ENCODE results near the gene DLG4. TPM values are rescaled to one million over a fixed set of nuclear protein-coding genes. Genes with fewer than 3 reads are reported as not detected.

The DLG4 gene
- total RNA-seq, 2 experiments from 2014 or later: 10.2 to 11.0 TPM

DNA sequence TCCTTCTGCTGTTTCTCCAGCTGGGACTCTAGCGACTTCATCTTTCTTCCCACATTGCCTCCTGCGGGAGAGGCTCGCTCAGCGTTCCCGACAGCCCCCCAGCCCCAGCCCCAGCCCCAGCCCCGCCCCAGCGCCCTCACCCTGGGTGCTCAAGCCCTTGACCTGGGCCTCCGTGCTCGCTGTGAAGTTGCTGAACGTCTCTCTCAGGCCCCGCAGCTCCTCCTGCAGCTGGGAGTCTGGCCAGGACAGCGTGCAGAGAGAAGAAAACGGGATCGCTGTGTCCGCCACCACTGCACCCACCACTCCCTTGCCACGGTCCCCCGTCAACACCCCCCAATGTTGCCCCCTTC lies 42.8 kb downstream of the DLG4 start:
- Mint-ChIP-seq H3K4me3 (no peak overlapping the region), H3K36me3 (ENCODE audit: low read depth) (no peaks in the 10 kb centered on the region), H3K4me1 (ENCODE audit: low read depth) (peaks cover 14% of the 10 kb centered on the region), H3K27me3 (no peaks in the 10 kb centered on the region), H3K9me3 (no peaks in the 10 kb centered on the region), H3K27ac (no peak overlapping the region)
- no peaks in the 10 kb centered on the region for H3K9me3 ChIP-seq (ENCODE audit: control insufficient read depth in 1 of 2, insufficient read depth in 1 of 2, low read length in 2 of 2)
- H3K4me1 ChIP-seq (ENCODE audit: insufficient read depth, low read length): peaks cover 30% of the 10 kb centered on the region
- TF ChIP-seq CTCF (IDR thresholded peaks at IDR 0.05): no peak
- ChIA-PET POLR2A (interaction anchor here (0.7 to 1.4 kb wide), 4 partner anchors 9 to 510 kb away, joined by 3 to 5 read pairs (median 4); partner anchors contain the start of genes SLC16A13 and TP53), CTCF (interaction anchor here (1.0 to 1.5 kb wide), 17 partner anchors 11 to 160 kb away, joined by 3 to 12 read pairs (median 4); partner anchors contain the start of genes ACAP1, SLC16A11 and SLC16A13)
- intact Hi-C loops (cut with DNase I, micrococcal nuclease): loop anchor here (1.0 to 2.0 kb wide), 2 partner anchors 125 to 130 kb away; no protein-coding TSS in a partner anchor
- H3K27ac ChIP-seq (ENCODE audit: low read depth in 1 of 2, low read length in 2 of 2): no peak overlapping the region
- H3K27me3 ChIP-seq (ENCODE audit: control insufficient read depth in 1 of 2, insufficient read depth in 2 of 2, low read length in 2 of 2): peaks cover 8 to 29% of the 10 kb centered on the region in 2 experiments
- DNase-seq (no peak), ATAC-seq (ENCODE audit: poor library complexity) (no peak)
- no peak overlapping the region for H3K4me3 ChIP-seq (ENCODE audit: low read length)
- H3K36me3 ChIP-seq (ENCODE audit: insufficient read depth, low read length): no peaks in the 10 kb centered on the region

DNA sequence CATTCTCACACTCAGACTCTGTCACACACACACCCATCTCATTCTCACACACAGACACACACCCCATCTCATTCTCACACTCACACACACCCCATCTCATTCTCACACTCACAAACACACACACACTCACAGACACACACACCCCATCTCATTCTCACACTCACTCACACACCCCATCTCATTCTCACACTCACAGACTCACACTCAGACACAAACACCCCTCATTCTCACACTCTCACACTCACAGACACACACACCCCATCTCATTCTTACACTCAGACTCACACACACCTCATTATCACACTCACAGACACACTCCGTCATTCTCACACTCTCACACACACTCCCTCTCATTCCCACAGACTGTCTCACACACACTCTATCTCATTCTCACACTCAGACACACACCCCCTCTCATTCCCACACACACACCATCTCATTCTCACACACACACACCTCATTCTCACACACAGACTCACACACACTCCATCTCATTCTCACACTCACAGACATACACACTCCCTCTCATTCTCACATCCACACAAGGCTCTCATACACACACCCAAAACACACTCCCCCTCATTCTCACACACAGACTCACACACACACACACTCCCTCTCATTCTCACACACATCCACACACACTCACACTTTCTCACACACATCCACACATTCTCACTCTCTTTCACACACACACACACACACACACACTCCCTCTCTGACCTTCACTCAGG lies 43.4 kb downstream of the DLG4 start:
- intact Hi-C loops (cut with DNase I, micrococcal nuclease): loop anchor here in 1 of 2 experiments (2.0 kb wide), 1 partner anchor 129 kb away; no protein-coding TSS in a partner anchor
- no peaks in the 10 kb centered on the region for H3K36me3 Mint-ChIP-seq (ENCODE audit: low read depth)
- H3K4me1 Mint-ChIP-seq (ENCODE audit: low read depth): peaks cover 14% of the 10 kb centered on the region
- ATAC-seq (ENCODE audit: poor library complexity): no peak
- TF ChIP-seq CTCF (IDR thresholded peaks at IDR 0.05): no peak
- no peaks in the 10 kb centered on the region for H3K36me3 ChIP-seq (ENCODE audit: insufficient read depth, low read length)
- POLR2A ChIA-PET: no interaction called here
- no peak overlapping the region for H3K27ac ChIP-seq (ENCODE audit: low read depth in 1 of 2, low read length in 2 of 2)
- no peak overlapping the region for H3K4me3 ChIP-seq (ENCODE audit: low read length)
- H3K4me1 ChIP-seq (ENCODE audit: insufficient read depth, low read length): peaks cover 30% of the 10 kb centered on the region
- no peaks in the 10 kb centered on the region for H3K27me3 Mint-ChIP-seq
- peaks cover 8 to 29% of the 10 kb centered on the region in 2 experiments for H3K27me3 ChIP-seq (ENCODE audit: control insufficient read depth in 1 of 2, insufficient read depth in 2 of 2, low read length in 2 of 2)
- H3K27ac Mint-ChIP-seq: no peak overlapping the region
- H3K4me3 Mint-ChIP-seq: no peak overlapping the region
- no peak for DNase-seq
- H3K9me3 ChIP-seq (ENCODE audit: control insufficient read depth in 1 of 2, insufficient read depth in 1 of 2, low read length in 2 of 2): no peaks in the 10 kb centered on the region
- CTCF ChIA-PET: interaction anchor here (1.4 to 1.5 kb wide), 2 partner anchors 39 to 45 kb away, joined by 7 to 8 read pairs; no protein-coding TSS in a partner anchor
- H3K9me3 Mint-ChIP-seq: no peaks in the 10 kb centered on the region

DNA sequence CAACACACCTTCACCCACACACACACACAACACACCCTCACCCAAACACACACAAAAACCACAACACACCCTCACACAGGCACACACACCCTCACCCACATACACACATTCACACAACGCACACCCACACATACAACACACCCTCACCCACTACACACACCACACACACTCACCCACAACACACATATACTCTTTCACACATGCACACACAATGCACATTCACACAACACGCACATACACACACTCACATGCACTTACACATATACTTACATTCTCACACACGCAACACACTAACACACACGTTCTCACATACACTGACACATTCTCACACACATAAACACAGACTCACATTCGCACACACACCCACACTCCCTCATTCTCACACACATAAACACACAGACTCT lies 44.3 kb downstream of the DLG4 start:
- Histone ChIP-seq H3K9me3 (ENCODE audit: control insufficient read depth in 1 of 2, insufficient read depth in 1 of 2, low read length in 2 of 2) (peaks cover under 1 to 4% of the 10 kb centered on the region in 2 experiments), H3K27ac (ENCODE audit: low read depth in 1 of 2, low read length in 2 of 2) (no peak overlapping the region), H3K27me3 (ENCODE audit: control insufficient read depth in 1 of 2, insufficient read depth in 2 of 2, low read length in 2 of 2) (peaks cover 8 to 29% of the 10 kb centered on the region in 2 experiments), H3K36me3 (ENCODE audit: insufficient read depth, low read length) (no peaks in the 10 kb centered on the region), H3K4me1 (ENCODE audit: insufficient read depth, low read length) (peaks cover 30% of the 10 kb centered on the region), H3K4me3 (ENCODE audit: low read length) (no peak overlapping the region)
- intact Hi-C loops (cut with DNase I, micrococcal nuclease): no loop called here
- H3K4me1 Mint-ChIP-seq (ENCODE audit: low read depth): peaks cover 14% of the 10 kb centered on the region
- ChIA-PET POLR2A (no interaction called here), CTCF (no interaction called here)
- TF ChIP-seq CTCF (IDR thresholded peaks at IDR 0.05): no peak
- no peaks in the 10 kb centered on the region for H3K27me3 Mint-ChIP-seq
- H3K27ac Mint-ChIP-seq: no peak overlapping the region
- ATAC-seq (ENCODE audit: poor library complexity): no peak
- no peak for DNase-seq
- H3K9me3 Mint-ChIP-seq: no peaks in the 10 kb centered on the region
- no peaks in the 10 kb centered on the region for H3K36me3 Mint-ChIP-seq (ENCODE audit: low read depth)
- H3K4me3 Mint-ChIP-seq: no peak overlapping the region

All from CD4-positive, alpha-beta T cell (primary cell).